Choroid plexus epithelial cell (primary cell): ENCODE measurements around the gene QRICH2.

Source experiments
- DNase-seq: peaks from one replicate; pipeline ENCODE4 v3.0.0-alpha.2; 2010; ENCODE audit warnings: low read depth
- H3K4me3 ChIP-seq: 2 replicates; pipeline ENCODE4 v1.5.1; 2011; ENCODE audit warnings: low read depth, mild to moderate bottlenecking, control low read depth, low read length, moderate library complexity
- CTCF ChIP-seq: conservative IDR thresholded peaks from 2 replicates; pipeline ENCODE4 v1.5.1; 2011; ENCODE audit warnings: low read depth, mild to moderate bottlenecking, control low read depth, inconsistent platforms, low read length, moderate library complexity

The QRICH2 gene

GRCh38 chr17:76337413-76337777 is 29.3 kb upstream of the QRICH2 start:
- no peak for TF ChIP-seq CTCF
- no peak for DNase-seq
- H3K4me3 ChIP-seq, result no peak overlapping the region

GRCh38 chr17:76336756-76337412 is 28.8 kb upstream of the QRICH2 start:
- TF ChIP-seq CTCF, result no peak
- no peak overlapping the region for H3K4me3 ChIP-seq
- DNase-seq, result no peak

DNA sequence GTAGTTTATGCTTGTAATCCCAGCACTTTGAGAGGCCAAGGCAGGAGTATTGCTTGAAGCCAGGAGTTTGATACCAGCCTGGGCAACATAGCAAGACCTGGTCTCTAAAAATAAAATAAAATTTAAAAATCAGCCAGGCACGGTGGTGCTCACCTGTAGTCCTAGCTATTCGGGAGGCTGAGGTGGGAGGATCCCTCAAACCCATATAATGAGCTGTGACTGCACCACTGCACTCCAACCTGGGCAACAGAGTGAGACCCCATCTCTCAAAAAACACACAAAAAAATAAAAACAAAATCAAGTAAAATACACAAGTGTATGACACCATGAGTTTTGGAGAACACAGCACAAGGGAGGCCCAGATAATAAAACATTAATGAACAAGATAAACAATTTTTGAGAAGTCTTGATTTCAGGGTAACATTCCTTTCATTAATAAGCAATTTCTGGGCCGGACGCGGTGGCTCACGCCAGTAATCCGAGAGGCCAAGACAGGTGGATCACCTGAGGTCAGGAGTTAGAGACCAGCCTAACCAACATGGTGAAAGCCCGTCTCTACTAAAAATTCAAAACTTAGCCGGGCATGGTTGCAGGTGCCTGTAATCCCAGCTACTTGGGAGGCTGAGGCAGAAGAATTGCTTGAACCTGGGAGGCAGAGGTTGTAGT is 27.8 kb upstream of the QRICH2 start:
- TF ChIP-seq CTCF, result no peak
- DNase-seq, result no peak
- no peak overlapping the region for H3K4me3 ChIP-seq

GRCh38 chr17:76333673-76334505 is 25.8 kb upstream of the QRICH2 start:
- DNase-seq, result no peak
- no peak for TF ChIP-seq CTCF
- H3K4me3 ChIP-seq, result no peak overlapping the region

DNA sequence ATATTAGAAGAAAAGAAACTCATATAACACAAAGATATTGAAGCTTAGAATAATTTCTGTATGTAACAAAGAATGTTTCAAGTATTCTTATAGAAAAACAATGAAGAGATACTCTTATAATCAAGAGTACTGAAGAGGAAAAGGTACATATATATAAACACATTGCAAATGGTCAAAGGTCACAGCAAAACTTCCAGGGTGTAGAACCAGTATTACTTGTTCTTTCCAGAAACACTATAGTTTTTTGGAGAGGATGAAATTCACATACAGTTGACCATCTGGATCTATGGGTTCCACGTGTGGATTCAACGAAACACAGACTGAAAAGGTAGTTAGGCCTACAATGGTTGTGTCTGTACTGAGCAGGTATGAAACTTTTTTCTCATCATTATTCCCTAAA is 23.0 kb upstream of the QRICH2 start:
- DNase-seq, result no peak
- no peak for TF ChIP-seq CTCF
- H3K4me3 ChIP-seq, result no peak overlapping the region

- no peak overlapping the region for H3K4me3 ChIP-seq
- DNase-seq, result no peak
- TF ChIP-seq CTCF, result no peak
Observed at GRCh38 chr17:76329664-76330063, 21.6 kb upstream of the QRICH2 start.
